ENCODE data around the gene DAPP1. TPM values are rescaled to one million over a fixed set of nuclear protein-coding genes. Genes with fewer than 3 reads are reported as not detected.

DAPP1 gene
- total RNA-seq, 1 donor from 2014 or later: not detected

DNA sequence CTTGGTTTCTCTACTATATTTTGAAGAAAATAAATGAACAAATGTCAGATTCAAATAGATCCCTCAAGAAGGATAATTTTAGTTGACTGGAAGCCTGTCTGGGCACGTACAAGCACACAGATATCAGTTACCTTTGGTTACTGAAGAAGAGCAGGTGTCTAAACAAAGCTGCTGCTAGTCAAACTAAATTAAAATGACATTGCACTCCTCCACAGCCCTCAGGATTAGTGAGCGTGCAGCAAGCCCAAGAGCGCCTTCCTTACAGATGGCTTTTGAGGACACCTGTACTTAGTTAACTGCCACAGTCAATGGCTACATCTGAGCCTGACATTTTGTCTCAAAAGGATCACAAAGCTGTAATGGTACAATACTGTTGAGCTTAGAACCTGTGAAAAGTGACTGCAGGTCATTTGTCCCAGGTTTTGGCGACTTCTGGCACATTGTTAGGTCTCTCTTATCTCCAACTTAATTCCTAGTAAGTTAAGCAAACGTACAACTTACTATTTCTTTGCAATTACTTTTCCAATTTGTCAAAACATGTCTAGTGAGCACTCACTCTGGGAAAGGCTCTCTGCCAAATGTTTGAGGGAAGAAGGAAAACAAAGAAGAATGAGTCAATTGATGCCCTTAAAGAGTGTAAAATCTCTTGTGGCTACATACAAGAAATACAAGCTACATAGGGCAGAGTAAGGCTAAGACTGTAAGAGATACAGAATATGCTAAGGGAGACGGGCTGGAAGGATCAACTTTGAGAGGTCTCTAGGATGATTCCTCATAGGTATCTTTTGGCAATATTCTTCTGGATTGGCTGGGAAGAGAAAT, 25.6 kb upstream of the DAPP1 start:
- H3K27me3 Mint-ChIP-seq (ENCODE audit: insufficient read depth, low read depth): peaks cover 2% of the 10 kb centered on the region
- peaks cover 12% of the 10 kb centered on the region for H3K4me1 Mint-ChIP-seq
- no peak overlapping the region for H2AFZ ChIP-seq (replicated peaks)
- no peaks in the 10 kb centered on the region for H3K27me3 ChIP-seq
- no peak overlapping the region for H3K9ac ChIP-seq
- no peak overlapping the region for H3K4me3 ChIP-seq
- no peaks in the 10 kb centered on the region for H3K79me2 ChIP-seq (ENCODE audit: low read depth)
- peaks cover 12% of the 10 kb centered on the region for H3K4me1 ChIP-seq
- no peak overlapping the region for H3K27ac ChIP-seq
- DNase-seq (ENCODE audit: low spot score): no peak
- H4K20me1 ChIP-seq (ENCODE audit: low read depth): no peaks in the 10 kb centered on the region
- H3K36me3 ChIP-seq: no peaks in the 10 kb centered on the region
- no peaks in the 10 kb centered on the region for H3K36me3 Mint-ChIP-seq
- H3K9me3 Mint-ChIP-seq: peaks cover 6% of the 10 kb centered on the region
- H3K4me3 Mint-ChIP-seq: no peak overlapping the region
- no peaks in the 10 kb centered on the region for H3F3A ChIP-seq (ENCODE audit: low read depth)
- no peak overlapping the region for H3K4me2 ChIP-seq
- H3K27ac Mint-ChIP-seq: no peak overlapping the region
- TF ChIP-seq EZH2phosphoT487 (IDR thresholded peaks at IDR 0.05) (no peak), EZH2 (IDR thresholded peaks at IDR 0.05) (no peak)
- TF ChIP-seq, protein P1, sequence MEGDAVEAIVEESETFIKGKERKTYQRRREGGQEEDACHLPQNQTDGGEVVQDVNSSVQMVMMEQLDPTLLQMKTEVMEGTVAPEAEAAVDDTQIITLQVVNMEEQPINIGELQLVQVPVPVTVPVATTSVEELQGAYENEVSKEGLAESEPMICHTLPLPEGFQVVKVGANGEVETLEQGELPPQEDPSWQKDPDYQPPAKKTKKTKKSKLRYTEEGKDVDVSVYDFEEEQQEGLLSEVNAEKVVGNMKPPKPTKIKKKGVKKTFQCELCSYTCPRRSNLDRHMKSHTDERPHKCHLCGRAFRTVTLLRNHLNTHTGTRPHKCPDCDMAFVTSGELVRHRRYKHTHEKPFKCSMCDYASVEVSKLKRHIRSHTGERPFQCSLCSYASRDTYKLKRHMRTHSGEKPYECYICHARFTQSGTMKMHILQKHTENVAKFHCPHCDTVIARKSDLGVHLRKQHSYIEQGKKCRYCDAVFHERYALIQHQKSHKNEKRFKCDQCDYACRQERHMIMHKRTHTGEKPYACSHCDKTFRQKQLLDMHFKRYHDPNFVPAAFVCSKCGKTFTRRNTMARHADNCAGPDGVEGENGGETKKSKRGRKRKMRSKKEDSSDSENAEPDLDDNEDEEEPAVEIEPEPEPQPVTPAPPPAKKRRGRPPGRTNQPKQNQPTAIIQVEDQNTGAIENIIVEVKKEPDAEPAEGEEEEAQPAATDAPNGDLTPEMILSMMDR (IDR thresholded peaks at IDR 0.05): no peak
- no peaks in the 10 kb centered on the region for H3K9me3 ChIP-seq (ENCODE audit: low read depth)

DNA sequence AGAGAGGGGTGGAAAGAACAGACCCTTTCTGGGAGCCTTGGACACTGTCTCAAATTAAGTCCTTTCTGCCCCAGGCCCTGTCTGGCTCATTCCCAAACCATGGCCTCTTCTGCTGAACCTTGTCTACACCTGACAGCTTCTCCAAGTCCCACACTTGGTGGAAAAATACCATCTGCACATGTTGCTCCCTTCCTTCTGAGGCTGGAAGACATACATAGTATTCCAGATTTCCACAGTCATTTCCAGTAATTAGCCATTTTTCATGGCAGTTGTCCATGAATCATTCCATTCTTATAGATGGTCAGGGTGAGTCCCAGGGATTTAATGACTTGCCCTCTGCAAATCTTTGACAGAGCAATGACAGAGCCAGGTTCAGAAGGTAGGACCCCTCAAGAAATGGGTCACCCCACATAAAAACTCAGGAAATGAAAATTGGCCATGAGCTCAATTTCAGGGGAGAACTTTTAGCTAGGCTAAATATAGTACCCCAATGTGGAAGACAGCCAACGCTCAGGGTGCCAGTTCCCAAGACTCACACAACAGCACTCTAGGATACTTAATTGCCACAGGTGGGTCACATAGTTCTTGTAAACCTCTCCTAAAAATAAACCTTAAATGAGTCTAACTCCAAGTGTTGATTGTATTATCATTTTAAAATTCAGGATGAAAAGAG, 16.2 kb upstream of the DAPP1 start:
- TF ChIP-seq EZH2 (IDR thresholded peaks at IDR 0.05) (no peak), EZH2phosphoT487 (IDR thresholded peaks at IDR 0.05) (no peak)
- TF ChIP-seq, protein P1 (IDR thresholded peaks at IDR 0.05): no peak
- Mint-ChIP-seq H3K36me3 (no peaks in the 10 kb centered on the region), H3K9me3 (peaks cover 11% of the 10 kb centered on the region), H3K4me3 (no peak overlapping the region), H3K27ac (no peak overlapping the region), H3K4me1 (peaks cover 6% of the 10 kb centered on the region), H3K27me3 (ENCODE audit: insufficient read depth, low read depth) (peaks cover 8% of the 10 kb centered on the region)
- Histone ChIP-seq H3K27me3 (no peaks in the 10 kb centered on the region), H3K9me3 (ENCODE audit: low read depth) (no peaks in the 10 kb centered on the region), H3K79me2 (ENCODE audit: low read depth) (no peaks in the 10 kb centered on the region), H3K4me2 (no peak overlapping the region), H3K9ac (no peak overlapping the region), H3F3A (ENCODE audit: low read depth) (no peaks in the 10 kb centered on the region), H2AFZ (replicated peaks) (no peak overlapping the region), H4K20me1 (ENCODE audit: low read depth) (no peaks in the 10 kb centered on the region), H3K27ac (no peak overlapping the region), H3K4me3 (no peak overlapping the region), H3K36me3 (no peaks in the 10 kb centered on the region), H3K4me1 (peaks cover 15% of the 10 kb centered on the region)
- DNase-seq (ENCODE audit: low spot score): no peak

GRCh38 chr4:99801005-99801699, 15.5 kb upstream of the DAPP1 start:
- no peak overlapping the region for H3K27ac ChIP-seq
- no peak overlapping the region for H2AFZ ChIP-seq (replicated peaks)
- no peak overlapping the region for H3K4me3 ChIP-seq
- no peaks in the 10 kb centered on the region for H4K20me1 ChIP-seq (ENCODE audit: low read depth)
- H3K27me3 Mint-ChIP-seq (ENCODE audit: insufficient read depth, low read depth): peaks cover 8% of the 10 kb centered on the region
- peaks cover 15% of the 10 kb centered on the region for H3K4me1 ChIP-seq
- peaks cover 7% of the 10 kb centered on the region for H3K9me3 Mint-ChIP-seq
- TF ChIP-seq EZH2 (IDR thresholded peaks at IDR 0.05): no peak
- no peak for TF ChIP-seq EZH2phosphoT487 (IDR thresholded peaks at IDR 0.05)
- TF ChIP-seq, protein P1 (IDR thresholded peaks at IDR 0.05): no peak
- no peaks in the 10 kb centered on the region for H3K36me3 ChIP-seq
- no peak overlapping the region for H3K4me3 Mint-ChIP-seq
- no peaks in the 10 kb centered on the region for H3K27me3 ChIP-seq
- H3F3A ChIP-seq (ENCODE audit: low read depth): no peaks in the 10 kb centered on the region
- DNase-seq (ENCODE audit: low spot score): no peak
- H3K36me3 Mint-ChIP-seq: no peaks in the 10 kb centered on the region
- H3K9ac ChIP-seq: no peak overlapping the region
- H3K4me2 ChIP-seq: no peak overlapping the region
- H3K9me3 ChIP-seq (ENCODE audit: low read depth): no peaks in the 10 kb centered on the region
- H3K4me1 Mint-ChIP-seq: peaks cover 6% of the 10 kb centered on the region
- H3K27ac Mint-ChIP-seq: no peak overlapping the region
- no peaks in the 10 kb centered on the region for H3K79me2 ChIP-seq (ENCODE audit: low read depth)

Measured in neural progenitor cell (in vitro differentiated cells).